Osteocyte (in vitro differentiated cells): ENCODE results near the gene PDE4D. TPM values are rescaled to one million over a fixed set of nuclear protein-coding genes. Genes with fewer than 3 reads are reported as not detected.
A peak's percentile ranks its signal among the peaks of the same experiment; 100 is the strongest.

Experiments used
- DNase-seq: peaks from one replicate; pipeline ENCODE4 v3.0.0; 2021; ENCODE audit warnings: mixed read lengths; ENCODE audit not compliant: unreplicated experiment; ENCODE audit errors: extremely low spot score
- H3K27ac Mint-ChIP-seq: one replicate; pipeline ENCODE4 v1.8.0; 2021; ENCODE audit warnings: mild to moderate bottlenecking, mixed read lengths; ENCODE audit not compliant: unreplicated experiment
- H3K27me3 Mint-ChIP-seq: one replicate; pipeline ENCODE4 v1.8.0; 2021; ENCODE audit warnings: mixed read lengths; ENCODE audit not compliant: unreplicated experiment
- H3K36me3 Mint-ChIP-seq: one replicate; pipeline ENCODE4 v1.8.0; 2021; ENCODE audit warnings: mixed read lengths; ENCODE audit not compliant: unreplicated experiment
- H3K4me1 Mint-ChIP-seq: one replicate; pipeline ENCODE4 v1.8.0; 2021; ENCODE audit warnings: mixed read lengths; ENCODE audit not compliant: unreplicated experiment
- H3K4me3 Mint-ChIP-seq: one replicate; pipeline ENCODE4 v1.8.0; 2021; ENCODE audit warnings: mild to moderate bottlenecking, moderate library complexity, mixed read lengths; ENCODE audit not compliant: unreplicated experiment
- H3K9me3 Mint-ChIP-seq: one replicate; pipeline ENCODE4 v1.8.0; 2021; ENCODE audit warnings: mixed read lengths; ENCODE audit not compliant: unreplicated experiment
- CTCF ChIP-seq: fragments of 200-600 bp; sonication (generic); IDR thresholded peaks from 2 replicates; pipeline ENCODE4 v1.5.0; 2021; ENCODE audit warnings: antibody characterized with exemption, mild to moderate bottlenecking, moderate library complexity
- total RNA-seq: library from RNA; stranded (reverse); gene quantifications from 2 replicates; pipeline ENCODE4 v1.2.1, GENCODE V29; 2021

PDE4D gene
- total RNA-seq, 1 donor from 2014 or later = 24.2 TPM

- Mint-ChIP-seq H3K4me3 (no peak overlapping the region), H3K36me3 (no peaks in the 10 kb centered on the region), H3K27ac (peak overlapping the region; percentile 75), H3K27me3 (no peaks in the 10 kb centered on the region), H3K9me3 (no peaks in the 10 kb centered on the region), H3K4me1 (peaks cover 59% of the 10 kb centered on the region)
- TF ChIP-seq CTCF = no peak
- DNase-seq = no peak
Measured at GRCh38 chr5:59245198-59245597, 648.3 kb downstream of the PDE4D start.

DNA sequence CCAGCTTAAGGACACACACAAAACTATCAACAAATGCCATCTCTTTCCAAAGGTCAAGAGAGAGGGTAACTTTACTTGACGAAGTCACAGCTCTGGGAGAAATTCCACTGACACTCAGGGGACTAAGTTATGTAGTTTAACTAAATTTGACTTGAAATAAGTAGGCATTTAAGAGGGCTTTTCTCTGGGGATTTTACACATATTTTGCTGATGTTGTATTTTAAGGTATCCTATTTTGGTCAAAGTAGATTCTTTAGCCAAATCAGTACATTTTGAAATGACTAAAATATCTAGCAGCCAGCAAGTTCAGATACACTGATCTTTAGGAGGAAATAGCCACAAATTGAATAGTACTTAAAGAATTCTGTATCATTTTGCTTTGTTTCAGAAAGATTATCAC lies 652.0 kb downstream of the PDE4D start:
- DNase-seq = no peak
- TF ChIP-seq CTCF = no peak
- H3K36me3 Mint-ChIP-seq = no peaks in the 10 kb centered on the region
- H3K27me3 Mint-ChIP-seq = no peaks in the 10 kb centered on the region
- peaks cover 60% of the 10 kb centered on the region for H3K4me1 Mint-ChIP-seq
- H3K27ac Mint-ChIP-seq = peak overlapping the region; percentile 70
- H3K4me3 Mint-ChIP-seq = no peak overlapping the region
- no peaks in the 10 kb centered on the region for H3K9me3 Mint-ChIP-seq

- TF ChIP-seq CTCF = no peak
- no peak overlapping the region for H3K4me3 Mint-ChIP-seq
- H3K27me3 Mint-ChIP-seq = no peaks in the 10 kb centered on the region
- no peaks in the 10 kb centered on the region for H3K36me3 Mint-ChIP-seq
- H3K9me3 Mint-ChIP-seq = no peaks in the 10 kb centered on the region
- peak overlapping the region; percentile 70 for H3K27ac Mint-ChIP-seq
- no peak for DNase-seq
- peaks cover 60% of the 10 kb centered on the region for H3K4me1 Mint-ChIP-seq
Measured at GRCh38 chr5:59241119-59241518, 652.4 kb downstream of the PDE4D start.

DNA sequence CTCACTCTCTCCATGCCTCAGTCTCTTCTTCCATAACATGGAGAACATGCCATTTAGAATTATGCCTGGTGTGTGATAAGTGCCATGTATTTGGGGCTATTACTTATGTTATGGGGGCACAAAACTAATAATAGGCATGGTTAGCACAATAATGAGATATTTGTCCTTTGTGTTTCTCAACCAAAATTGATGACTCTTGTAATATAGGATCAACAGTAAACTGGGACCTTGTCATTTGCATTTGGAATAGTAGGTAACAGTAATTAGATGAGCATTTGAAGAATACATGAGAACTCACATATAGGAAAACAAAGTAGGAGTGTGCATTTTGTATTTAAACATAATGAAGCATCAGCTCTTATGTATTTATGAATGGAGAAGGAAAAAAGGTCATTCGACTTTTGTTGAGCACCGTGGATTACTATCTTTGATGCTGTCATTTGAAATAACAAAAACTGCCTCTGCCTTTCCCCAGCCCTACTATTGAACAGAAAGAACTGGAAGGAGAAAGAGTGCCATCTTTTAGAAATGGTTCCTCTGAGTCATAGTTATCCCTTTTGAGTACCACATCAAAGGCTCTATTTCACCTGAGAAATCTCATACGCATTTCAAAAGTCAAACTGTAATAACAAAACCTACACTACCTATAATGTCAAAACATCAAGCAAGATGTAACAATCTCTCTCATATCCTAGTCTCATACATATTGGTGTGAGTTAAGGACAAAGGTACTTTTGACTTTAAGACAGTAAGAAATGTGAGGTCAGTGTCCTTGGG lies 655.2 kb downstream of the PDE4D start:
- no peaks in the 10 kb centered on the region for H3K9me3 Mint-ChIP-seq
- peaks cover 54% of the 10 kb centered on the region for H3K4me1 Mint-ChIP-seq
- TF ChIP-seq CTCF = no peak
- H3K27me3 Mint-ChIP-seq = no peaks in the 10 kb centered on the region
- no peak for DNase-seq
- no peaks in the 10 kb centered on the region for H3K36me3 Mint-ChIP-seq
- no peak overlapping the region for H3K4me3 Mint-ChIP-seq
- no peak overlapping the region for H3K27ac Mint-ChIP-seq

DNA sequence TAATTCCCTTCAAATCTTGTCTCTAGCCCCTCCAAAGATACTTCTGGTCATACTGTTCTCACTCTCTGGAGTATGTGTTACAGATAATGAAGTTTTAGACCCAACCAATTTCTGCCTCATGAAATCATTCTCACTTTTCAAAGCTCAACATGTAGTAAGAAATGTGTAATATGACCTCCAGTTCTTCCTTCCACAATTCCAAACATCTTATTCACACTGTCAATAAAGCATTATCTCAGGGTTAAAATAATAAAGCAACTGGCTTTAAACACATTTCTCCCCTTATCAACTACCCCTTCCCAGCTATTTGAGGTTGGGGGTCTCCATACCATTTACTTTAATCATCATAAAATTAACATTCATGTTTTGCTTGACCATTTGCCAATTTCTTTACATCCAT lies 656.5 kb downstream of the PDE4D start:
- H3K9me3 Mint-ChIP-seq = no peaks in the 10 kb centered on the region
- DNase-seq = no peak
- no peak overlapping the region for H3K4me3 Mint-ChIP-seq
- H3K27me3 Mint-ChIP-seq = no peaks in the 10 kb centered on the region
- no peaks in the 10 kb centered on the region for H3K36me3 Mint-ChIP-seq
- H3K4me1 Mint-ChIP-seq = peaks cover 50% of the 10 kb centered on the region
- no peak for TF ChIP-seq CTCF
- H3K27ac Mint-ChIP-seq = peak overlapping the region; percentile 54
